NCI-H2196 (cell line): ENCODE results near the gene FBXL16.

Experiments used
- DNase-seq: peaks from one replicate; lab custom pipeline; 2025; ENCODE audit not compliant: unreplicated experiment; lab: John Stamatoyannopoulos, UW

FBXL16 gene

GRCh38 chr16:678858-679813 is 26.5 kb downstream of the FBXL16 start:
- DNase-seq: peak; percentile 91

- DNase-seq: peak; percentile 46
Measured at GRCh38 chr16:678209-678857, 27.3 kb downstream of the FBXL16 start.

GRCh38 chr16:677316-678190 is 28.0 kb downstream of the FBXL16 start:
- peak; percentile 56 for DNase-seq

- peak; percentile 85 for DNase-seq
Measured at GRCh38 chr16:676913-677312, 28.7 kb downstream of the FBXL16 start.

- DNase-seq: no peak
Measured at GRCh38 chr16:676565-676902, 29.1 kb downstream of the FBXL16 start.

GRCh38 chr16:675884-676564 is 29.6 kb downstream of the FBXL16 start:
- DNase-seq: no peak

GRCh38 chr16:674968-675883 is 30.4 kb downstream of the FBXL16 start, which contains the start of gene RHBDL1:
TSS of gene RHBDL1 (plus strand) at chr16:675671. CDS start at chr16:675791, 120 bp downstream.
- DNase-seq: no peak

- DNase-seq: no peak
Measured at GRCh38 chr16:674214-674881, 31.3 kb downstream of the FBXL16 start.

- DNase-seq: no peak
Measured at GRCh38 chr16:673399-673991, 32.1 kb downstream of the FBXL16 start.

GRCh38 chr16:672851-673250 is 32.8 kb downstream of the FBXL16 start:
- no peak for DNase-seq

- no peak for DNase-seq
Measured at GRCh38 chr16:672371-672770, 33.2 kb downstream of the FBXL16 start.

- no peak for DNase-seq
Measured at GRCh38 chr16:671353-672131, 34.1 kb downstream of the FBXL16 start.

- no peak for DNase-seq
Measured at GRCh38 chr16:670485-671352, 34.9 kb downstream of the FBXL16 start.

- no peak for DNase-seq
Measured at GRCh38 chr16:669666-670065, 35.9 kb downstream of the FBXL16 start.

GRCh38 chr16:668519-669171 is 37.0 kb downstream of the FBXL16 start:
- DNase-seq: no peak

GRCh38 chr16:667780-668518 is 37.7 kb downstream of the FBXL16 start, which contains the start of gene RHOT2:
TSS of gene RHOT2 (plus strand) at chr16:668132. CDS start at chr16:668200, 68 bp downstream.
- peak; percentile 95 for DNase-seq
